ENCODE measurements around the gene ABTB2. TPM values are rescaled to one million over a fixed set of nuclear protein-coding genes. Genes with fewer than 3 reads are reported as not detected.

The ABTB2 gene
- total RNA-seq, 1 experiment from 2014 or later, result 6.0 TPM

DNA sequence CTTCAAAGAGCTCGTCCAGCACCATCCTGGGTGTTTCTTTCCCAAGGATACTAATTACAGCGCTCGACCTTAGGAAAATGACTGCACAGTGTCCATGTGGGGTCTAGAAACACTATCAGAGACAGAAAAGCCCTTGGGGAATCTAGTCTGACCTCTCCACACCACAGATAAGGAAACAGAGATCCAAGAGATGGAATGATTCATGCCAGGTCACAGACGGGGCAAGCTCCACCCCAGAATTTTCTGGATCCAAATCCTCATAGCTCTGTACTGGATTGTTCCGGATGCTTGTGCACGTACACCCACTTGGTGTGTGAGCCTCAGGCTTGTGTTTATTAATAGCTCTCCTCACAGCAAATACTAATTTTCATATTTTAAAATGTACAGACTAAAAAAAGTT is 11.3 kb downstream of the ABTB2 start:
- no peak for DNase-seq (ENCODE audit: low read depth)
- in situ Hi-C loops (cut with HindIII; ENCODE audit: low pct_unique_long_range_greater_than_20kb, low sequenced_read_pairs), result no loop called here

DNA sequence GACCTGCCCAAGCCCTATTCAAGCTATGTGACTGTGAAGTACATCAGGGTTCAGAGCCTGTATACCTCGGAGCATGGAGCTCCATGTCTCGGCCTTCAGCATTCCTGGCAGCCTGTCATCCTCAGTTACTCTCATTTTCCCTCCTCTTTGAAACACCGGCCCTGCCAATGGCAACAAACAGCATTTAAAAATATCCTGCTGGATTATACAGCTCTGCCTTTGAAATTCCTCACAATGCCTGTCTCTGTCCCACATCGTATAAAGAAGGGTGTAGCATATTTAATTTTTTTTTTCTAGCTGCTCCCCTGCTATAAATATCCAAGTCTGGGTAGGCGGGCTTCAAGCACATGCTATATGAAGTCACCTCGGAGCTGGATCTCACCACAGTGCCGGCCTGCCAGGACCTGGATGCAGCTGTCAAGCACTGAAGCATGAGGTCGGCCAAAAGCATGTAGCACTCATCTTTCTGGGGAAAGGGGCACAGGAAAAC is 11.8 kb downstream of the ABTB2 start:
- no peak for DNase-seq (ENCODE audit: low read depth)
- in situ Hi-C loops (cut with HindIII; ENCODE audit: low pct_unique_long_range_greater_than_20kb, low sequenced_read_pairs), result no loop called here

DNA sequence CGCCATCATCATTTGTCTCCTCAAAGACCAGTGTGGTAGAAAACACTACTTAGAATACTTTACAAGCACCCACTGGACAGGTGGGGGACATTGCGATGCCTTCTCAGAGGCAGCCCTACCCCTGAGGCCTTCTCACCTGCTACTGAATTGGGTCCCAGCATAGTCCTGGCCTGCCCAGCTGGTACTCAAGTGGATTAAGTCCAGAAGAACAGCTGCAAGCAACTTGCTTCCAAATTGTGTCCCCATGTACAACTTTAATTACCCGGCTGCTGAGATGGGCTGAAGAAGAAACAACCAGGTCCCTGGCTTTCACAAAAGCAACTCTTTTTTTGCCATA is 12.3 kb downstream of the ABTB2 start:
- in situ Hi-C loops (cut with HindIII; ENCODE audit: low pct_unique_long_range_greater_than_20kb, low sequenced_read_pairs), result no loop called here
- no peak for DNase-seq (ENCODE audit: low read depth)

DNA sequence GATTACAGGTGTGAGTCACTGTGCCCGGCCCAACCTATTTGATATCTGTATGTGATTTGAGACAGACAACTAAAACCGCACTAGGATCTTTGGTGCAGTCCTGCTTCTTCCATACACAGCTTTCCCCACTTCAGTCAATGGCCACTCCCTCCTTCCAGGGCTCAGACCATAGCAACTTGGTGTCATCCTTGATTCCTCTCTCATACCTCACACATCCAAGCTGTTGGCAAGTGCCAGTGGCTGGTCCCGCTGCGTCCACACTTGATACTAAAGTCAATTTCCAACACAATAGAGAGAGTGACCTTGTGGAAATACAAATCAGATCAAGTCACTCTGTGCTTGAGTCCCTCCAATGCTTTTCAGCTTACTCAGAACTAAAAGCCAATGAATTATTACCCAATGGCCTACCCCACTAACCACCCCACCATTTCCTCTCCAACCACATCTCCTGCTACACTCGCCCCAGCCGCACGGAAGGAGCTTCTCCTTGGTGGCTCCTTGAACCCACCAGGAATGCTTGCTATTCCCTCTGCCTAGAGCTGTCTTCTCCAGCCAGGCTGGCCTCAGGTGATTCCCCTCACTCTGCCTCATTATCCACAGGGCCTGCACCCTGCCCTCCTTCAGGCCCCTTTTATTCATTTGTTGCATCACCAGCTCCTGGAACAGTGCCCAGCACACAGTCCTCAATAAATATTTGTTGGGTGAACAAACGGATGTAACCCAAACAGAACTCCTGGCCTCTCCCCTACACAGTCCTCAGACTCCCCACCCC is 12.9 kb downstream of the ABTB2 start:
- DNase-seq (ENCODE audit: low read depth), result peak; percentile 95
- in situ Hi-C loops (cut with HindIII; ENCODE audit: low pct_unique_long_range_greater_than_20kb, low sequenced_read_pairs), result no loop called here

DNA sequence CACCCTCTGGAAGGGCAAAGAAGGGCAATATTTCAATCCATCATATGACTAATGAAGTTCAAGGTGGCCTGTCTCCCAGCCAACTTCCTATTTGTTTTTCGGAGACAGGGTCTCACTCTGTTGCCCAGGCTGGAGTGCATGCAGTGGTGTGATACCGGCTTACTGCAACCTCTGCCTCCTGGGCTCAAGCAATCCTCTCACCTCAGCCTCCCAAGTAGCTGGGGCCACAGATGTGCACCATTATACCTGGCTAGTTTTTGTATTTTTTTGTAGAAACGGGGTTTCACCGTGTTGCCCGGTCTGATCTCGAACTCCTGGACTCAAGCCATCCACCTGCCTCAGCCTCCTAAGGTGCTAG is 13.4 kb downstream of the ABTB2 start:
- no peak for DNase-seq (ENCODE audit: low read depth)
- in situ Hi-C loops (cut with HindIII; ENCODE audit: low pct_unique_long_range_greater_than_20kb, low sequenced_read_pairs), result no loop called here

DNA sequence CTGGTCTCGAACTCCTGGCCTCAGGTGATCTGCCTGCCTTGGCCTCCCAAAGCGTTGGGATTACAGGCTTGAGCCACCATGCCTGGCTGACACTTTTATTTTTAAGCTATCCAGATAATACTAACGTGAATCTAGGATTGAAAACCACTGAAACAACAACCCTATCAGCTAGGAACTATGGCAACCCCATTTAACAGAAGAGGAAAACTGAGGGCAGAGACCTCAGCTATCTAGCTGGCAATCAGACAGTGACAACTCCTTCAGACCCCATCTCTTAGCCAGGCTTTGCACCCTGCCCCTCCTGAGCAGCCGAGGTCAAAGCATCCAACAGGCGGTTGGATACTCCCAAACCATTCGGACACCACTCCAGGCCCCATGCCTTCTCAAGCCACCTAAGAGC is 14.1 kb downstream of the ABTB2 start:
- in situ Hi-C loops (cut with HindIII; ENCODE audit: low pct_unique_long_range_greater_than_20kb, low sequenced_read_pairs), result no loop called here
- DNase-seq (ENCODE audit: low read depth), result no peak

DNA sequence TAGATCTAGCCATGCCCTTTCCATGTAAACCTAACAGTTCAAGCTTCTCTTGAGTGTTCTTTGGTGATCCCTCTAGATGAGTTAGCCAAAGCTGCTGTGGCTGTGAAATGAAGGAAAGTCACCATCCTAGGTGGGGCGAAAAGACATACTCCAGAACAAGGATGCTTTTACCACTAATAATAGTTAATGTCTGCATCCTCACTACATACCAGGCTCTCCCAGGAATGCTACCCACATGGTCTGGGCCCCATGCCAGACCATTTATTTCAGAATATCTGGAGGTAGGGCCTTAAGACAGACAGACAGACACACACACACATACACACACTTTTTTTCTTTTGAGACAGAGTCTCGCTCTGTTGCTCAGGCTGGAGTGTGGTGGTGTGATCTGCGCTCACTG is 14.7 kb downstream of the ABTB2 start:
- DNase-seq (ENCODE audit: low read depth), result peak; percentile 85

DNA sequence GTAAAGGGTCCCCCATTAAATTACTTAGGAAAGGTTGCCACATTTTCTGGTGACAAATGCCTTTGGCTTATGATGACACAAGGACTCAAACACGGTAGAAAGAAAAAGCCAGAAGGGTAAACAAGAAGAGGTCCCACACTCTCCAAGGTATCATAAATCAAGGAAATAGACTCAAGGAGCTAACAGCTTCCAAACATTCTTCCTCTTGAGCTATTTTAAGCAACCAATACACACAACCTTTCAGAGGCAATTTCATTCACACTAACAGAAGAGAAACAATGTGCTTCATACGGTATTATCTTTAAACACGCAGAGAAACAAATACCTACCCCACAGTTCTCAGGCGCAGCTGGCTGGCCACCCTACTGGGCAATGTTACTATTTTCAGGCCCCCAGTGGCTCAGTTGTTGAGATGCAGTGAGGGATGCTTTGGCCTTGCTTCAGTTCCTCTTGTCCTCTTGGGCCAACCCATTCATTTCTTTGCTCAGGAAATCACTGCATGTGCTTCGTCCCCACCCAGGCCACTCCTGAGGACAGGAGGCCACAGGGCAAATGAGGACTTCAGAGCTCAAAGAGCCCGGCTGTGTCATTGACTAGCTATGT is 15.8 kb downstream of the ABTB2 start:
- in situ Hi-C loops (cut with HindIII; ENCODE audit: low pct_unique_long_range_greater_than_20kb, low sequenced_read_pairs), result no loop called here
- no peak for DNase-seq (ENCODE audit: low read depth)

More for the DNA sequence above, 14.7 kb downstream of the ABTB2 start:
- in situ Hi-C loops (cut with HindIII; ENCODE audit: low pct_unique_long_range_greater_than_20kb, low sequenced_read_pairs), result no loop called here

DNA sequence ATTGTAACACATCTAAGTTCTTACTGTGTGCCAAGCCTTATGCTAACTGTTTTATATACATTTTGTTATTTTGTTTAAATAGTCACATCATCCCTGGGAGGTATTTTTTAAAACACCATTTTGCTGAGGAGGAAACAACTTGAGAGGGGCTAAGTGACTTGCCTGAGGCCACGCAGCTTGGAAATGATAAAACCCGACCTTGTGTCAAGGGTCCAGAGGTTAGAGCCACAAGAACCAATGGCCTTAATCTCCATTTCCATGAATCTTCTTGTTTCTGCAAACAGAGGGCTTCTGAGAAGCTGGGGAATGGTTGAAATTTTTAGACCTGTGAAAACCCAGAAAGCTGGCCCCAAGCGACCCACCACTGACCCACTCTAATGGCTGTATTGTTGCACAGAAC is 16.7 kb downstream of the ABTB2 start:
- in situ Hi-C loops (cut with HindIII; ENCODE audit: low pct_unique_long_range_greater_than_20kb, low sequenced_read_pairs), result no loop called here
- DNase-seq (ENCODE audit: low read depth), result no peak

DNA sequence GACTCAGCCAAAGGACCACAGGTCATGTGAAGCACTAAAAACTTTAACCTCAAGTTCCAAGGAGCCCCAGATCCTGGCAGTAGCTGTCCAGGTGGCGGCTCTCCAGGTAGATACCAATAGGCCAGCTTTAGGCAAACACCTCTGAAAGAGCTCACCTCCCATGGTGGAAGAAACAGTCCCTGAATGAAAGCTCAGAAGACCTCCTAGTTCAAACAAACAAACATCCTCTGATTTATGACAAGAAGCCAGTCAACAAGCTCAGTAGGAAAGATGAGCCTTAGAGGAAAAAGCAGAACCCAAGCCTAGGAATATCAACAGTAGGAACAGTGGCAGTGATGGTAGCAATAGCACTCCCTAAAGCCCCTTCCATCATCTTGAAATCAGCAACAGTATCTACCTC is 17.2 kb downstream of the ABTB2 start:
- no peak for DNase-seq (ENCODE audit: low read depth)
- in situ Hi-C loops (cut with HindIII; ENCODE audit: low pct_unique_long_range_greater_than_20kb, low sequenced_read_pairs), result no loop called here

DNA sequence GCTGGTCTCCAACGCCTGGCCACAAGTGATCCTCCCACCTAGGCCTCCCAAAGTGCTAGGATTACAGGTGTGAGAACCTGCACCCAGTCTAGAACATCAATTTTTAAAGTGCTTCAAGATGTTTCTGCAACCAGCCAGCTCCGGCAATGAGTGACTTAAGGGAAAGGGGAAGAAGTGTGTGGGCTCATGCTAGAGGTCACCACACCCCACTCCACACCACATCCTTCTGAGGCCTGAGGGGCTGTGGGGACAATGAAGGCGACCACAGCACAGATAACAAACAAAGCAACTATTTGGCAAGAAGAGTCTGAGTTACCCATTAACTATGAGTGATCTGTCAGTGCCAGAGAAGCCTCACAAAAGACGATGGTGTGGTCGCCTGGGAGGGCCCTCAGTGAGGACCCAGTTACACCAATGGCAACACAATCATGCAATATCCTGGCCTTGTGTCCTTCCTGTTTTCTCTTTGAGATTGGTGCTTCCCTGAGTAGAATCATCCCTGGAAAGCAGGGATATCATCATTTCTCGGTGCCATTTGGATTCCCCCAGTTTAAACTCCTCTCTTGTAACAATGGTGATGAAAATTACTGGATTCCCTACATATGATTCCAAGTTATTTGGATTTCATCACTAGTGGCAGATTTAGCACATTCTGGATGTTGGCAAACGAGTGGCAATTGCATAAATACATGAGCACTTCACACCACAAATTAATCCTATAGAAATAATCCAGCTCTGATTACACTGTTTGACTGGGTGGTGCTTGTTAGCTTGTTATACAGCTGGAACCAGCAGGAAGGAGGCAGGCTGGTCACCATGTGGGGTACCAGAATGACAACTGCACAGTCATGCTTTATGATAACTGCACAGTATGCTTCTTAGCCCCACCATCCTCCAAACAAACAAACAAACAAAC is 18.4 kb downstream of the ABTB2 start:
- DNase-seq (ENCODE audit: low read depth), result peak; percentile 89
- in situ Hi-C loops (cut with HindIII; ENCODE audit: low pct_unique_long_range_greater_than_20kb, low sequenced_read_pairs), result no loop called here

DNA sequence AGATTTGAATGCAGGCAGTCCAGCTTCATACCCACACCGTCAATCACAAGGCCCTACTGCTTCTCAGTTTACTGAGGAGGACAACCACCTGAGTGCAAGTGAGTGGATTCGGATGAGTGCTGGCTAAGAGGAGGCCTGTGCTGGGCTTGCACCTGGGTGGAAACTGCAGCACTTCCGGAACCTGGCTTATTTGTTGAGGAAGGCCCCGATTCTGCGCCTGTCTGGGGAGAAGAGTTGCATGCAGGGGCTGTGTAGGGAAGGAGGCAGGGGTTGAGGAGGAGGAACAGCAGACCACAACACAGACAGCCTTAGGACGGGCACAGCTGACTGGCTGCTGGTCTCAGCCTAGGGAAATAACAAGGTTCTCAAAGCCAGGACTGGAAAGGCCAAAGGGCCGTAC is 20.8 kb downstream of the ABTB2 start:
- in situ Hi-C loops (cut with HindIII; ENCODE audit: low pct_unique_long_range_greater_than_20kb, low sequenced_read_pairs), result no loop called here
- no peak for DNase-seq (ENCODE audit: low read depth)

DNA sequence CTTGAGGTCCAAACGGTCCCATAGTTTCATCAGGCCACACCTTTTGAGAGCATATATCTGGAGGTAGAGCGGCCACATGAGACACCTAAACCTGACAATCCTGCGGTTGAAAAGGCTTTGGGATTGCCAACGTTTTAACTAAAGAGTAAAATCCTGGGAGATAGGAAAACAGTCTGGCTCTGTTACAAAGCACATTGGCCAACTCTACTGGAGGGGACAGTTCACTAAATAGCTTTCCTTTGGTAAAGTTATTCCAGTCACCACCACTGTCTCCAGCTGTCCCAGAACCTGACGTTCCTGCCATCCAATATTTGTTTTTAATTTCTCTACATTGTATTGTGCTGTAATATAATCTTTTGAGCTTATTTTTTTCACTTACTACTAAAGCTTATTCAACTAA is 22.0 kb downstream of the ABTB2 start:
- in situ Hi-C loops (cut with HindIII; ENCODE audit: low pct_unique_long_range_greater_than_20kb, low sequenced_read_pairs), result no loop called here
- no peak for DNase-seq (ENCODE audit: low read depth)

DNA sequence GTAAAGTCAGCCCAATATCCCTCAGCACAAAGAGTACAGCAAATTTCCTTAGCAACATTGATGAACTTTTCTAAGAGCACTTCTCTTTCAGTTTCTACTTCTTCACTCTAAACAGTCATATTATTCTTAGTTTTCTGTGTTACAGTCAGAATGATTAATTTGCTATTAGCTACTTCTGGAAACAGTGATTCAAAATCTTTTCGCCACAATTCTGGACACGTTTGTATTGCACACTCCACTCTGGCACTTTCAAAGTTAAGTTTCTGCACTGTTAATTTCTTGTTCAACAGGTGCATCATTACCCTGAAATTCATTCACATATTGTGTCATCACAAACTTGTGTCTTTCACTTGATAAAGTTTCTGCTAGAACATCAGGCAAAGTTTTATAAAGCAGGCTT is 22.5 kb downstream of the ABTB2 start:
- in situ Hi-C loops (cut with HindIII; ENCODE audit: low pct_unique_long_range_greater_than_20kb, low sequenced_read_pairs), result no loop called here
- DNase-seq (ENCODE audit: low read depth), result no peak

DNA sequence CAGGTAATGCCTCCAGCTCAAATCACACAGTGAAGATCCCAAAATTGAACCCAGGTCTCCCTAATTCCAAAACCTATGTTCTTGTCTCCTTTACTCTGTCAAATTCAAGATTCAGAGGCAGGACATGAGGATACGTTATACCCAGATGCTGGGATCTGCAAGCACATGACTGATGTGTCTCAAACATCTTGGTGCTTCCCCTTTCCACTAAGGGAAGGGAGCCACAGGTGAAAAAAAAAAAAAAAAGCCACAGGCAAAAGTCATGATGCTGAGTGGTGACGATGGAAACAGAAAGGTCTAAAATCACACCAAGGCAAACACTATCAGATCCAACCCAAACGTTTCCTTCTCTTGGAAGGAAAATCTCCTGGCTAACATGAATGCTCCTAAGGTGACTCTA is 24.0 kb downstream of the ABTB2 start:
- no peak for DNase-seq (ENCODE audit: low read depth)
- in situ Hi-C loops (cut with HindIII; ENCODE audit: low pct_unique_long_range_greater_than_20kb, low sequenced_read_pairs), result no loop called here

DNA sequence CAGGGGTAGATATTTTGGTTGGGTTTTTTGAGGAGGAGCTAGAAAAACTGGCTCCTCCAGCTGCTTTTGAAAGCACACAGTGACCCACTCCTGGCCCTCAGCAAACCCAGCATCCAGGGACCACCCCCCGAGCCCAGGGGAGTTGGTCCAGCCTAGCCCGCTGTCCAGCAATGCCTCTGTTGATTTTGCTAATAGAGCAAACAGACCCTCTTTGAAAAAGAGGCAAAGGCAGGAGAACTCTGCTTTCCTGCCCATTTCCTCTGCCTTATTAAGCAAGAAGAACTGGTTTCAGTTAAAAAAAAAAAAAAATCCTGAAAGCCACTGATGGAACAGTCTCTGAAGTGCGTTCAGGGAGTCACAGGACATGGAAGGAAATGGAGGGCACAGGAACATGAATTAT is 25.3 kb downstream of the ABTB2 start:
- in situ Hi-C loops (cut with HindIII; ENCODE audit: low pct_unique_long_range_greater_than_20kb, low sequenced_read_pairs), result no loop called here

DNA sequence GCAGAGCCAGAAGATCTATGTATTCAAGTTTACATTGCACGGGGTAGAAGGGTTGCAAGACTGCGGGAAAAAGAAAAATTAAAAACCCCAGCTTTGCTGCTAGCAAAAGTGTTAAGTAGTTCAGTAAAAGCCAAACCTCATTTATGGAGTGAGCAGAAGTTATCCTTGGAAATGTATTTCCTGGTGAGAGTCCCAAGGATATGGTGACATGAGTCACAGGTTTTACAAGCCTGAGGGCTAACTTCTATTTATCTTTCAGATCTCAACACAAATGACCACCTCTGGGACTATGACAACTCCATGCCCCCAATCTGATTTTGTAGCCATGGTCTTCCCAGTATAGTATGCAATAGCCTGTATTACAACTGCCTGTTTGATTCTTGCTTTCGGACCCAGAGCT is 26.1 kb downstream of the ABTB2 start:
- in situ Hi-C loops (cut with HindIII; ENCODE audit: low pct_unique_long_range_greater_than_20kb, low sequenced_read_pairs), result no loop called here
- DNase-seq (ENCODE audit: low read depth), result peak; percentile 70

More for the DNA sequence above, 25.3 kb downstream of the ABTB2 start:
- no peak for DNase-seq (ENCODE audit: low read depth)

DNA sequence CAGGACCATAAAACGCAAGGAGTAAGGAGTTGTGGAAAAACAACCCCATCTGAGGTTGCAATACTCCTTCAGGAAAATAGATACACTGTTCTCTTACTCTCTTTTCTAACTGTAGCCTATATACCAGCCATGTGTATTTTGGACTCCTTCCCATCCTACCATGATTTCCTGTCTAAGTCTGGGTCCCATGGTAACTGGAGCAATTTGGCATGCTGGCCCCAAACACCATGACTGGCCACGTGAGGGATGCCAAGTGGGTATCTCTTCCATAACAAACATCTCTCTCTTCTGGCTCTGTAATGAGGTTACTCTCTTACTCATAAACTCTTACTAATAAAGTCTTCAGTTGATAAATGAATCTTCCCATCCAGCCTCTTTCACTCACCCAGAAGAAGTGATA is 26.5 kb downstream of the ABTB2 start:
- peak; percentile 81 for DNase-seq (ENCODE audit: low read depth)
- in situ Hi-C loops (cut with HindIII; ENCODE audit: low pct_unique_long_range_greater_than_20kb, low sequenced_read_pairs), result no loop called here

DNA sequence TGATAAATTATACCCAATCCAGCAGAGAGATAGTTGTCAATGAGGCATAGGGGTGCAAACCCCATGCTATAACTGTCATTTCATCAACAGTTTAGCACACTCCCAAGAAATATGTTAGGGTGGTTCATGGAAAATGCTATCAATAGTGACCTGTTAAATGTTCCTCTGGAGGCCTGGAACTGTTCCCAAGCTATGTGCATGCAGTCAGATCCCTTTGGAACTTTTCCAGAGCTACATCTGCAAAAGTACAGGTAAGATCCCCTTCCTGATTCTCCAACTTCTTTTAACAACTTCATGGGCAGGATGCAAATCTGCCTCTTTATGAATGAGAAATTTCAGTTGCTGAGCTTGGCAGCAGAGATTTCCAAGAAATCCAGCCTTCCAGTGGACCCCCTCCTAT is 27.2 kb downstream of the ABTB2 start:
- no peak for DNase-seq (ENCODE audit: low read depth)
- in situ Hi-C loops (cut with HindIII; ENCODE audit: low pct_unique_long_range_greater_than_20kb, low sequenced_read_pairs), result no loop called here
